Kidney epithelial cell (primary cell): Measurements from ENCODE around the gene NEK2. TPM values are rescaled to one million over a fixed set of nuclear protein-coding genes. Genes with fewer than 3 reads are reported as not detected.

Experiments used
- DNase-seq: peaks from one replicate; pipeline ENCODE4 v3.0.0-alpha.2; 2010; ENCODE audit warnings: low read depth
- H3K27me3 ChIP-seq: 2 replicates; pipeline ENCODE4 v1.6.0; 2011; ENCODE audit warnings: low read length; ENCODE audit not compliant: control insufficient read depth, insufficient read depth
- H3K36me3 ChIP-seq: 2 replicates; pipeline ENCODE4 v1.5.1; 2011; ENCODE audit warnings: low read length; ENCODE audit not compliant: control insufficient read depth, insufficient read depth
- H3K4me3 ChIP-seq: 2 replicates; pipeline ENCODE4 v1.5.1; 2011; ENCODE audit warnings: low read depth, mild to moderate bottlenecking, control low read depth, low read length
- CTCF ChIP-seq: IDR thresholded peaks from 2 replicates; pipeline ENCODE4 v1.5.1; 2011; ENCODE audit warnings: mild to moderate bottlenecking, moderate library complexity, low read length, control low read depth, inconsistent platforms; ENCODE audit not compliant: insufficient read depth, poor library complexity, severe bottlenecking
- total RNA-seq: library from RNA; depleted of rRNA; stranded (reverse); fragments of >200 nt; gene quantifications from 2 replicates; pipeline ENCODE4 v1.2.3, GENCODE V29; 2015

The NEK2 gene
- total RNA-seq, 1 donor from 2014 or later = 4.3 TPM

- H3K27me3 ChIP-seq = no peaks in the 10 kb centered on the region
- H3K4me3 ChIP-seq = no peak overlapping the region
- no peak for TF ChIP-seq CTCF
- H3K36me3 ChIP-seq = no peaks in the 10 kb centered on the region
- DNase-seq = no peak
Measured at GRCh38 chr1:211705467-211706091, 30.2 kb upstream of the NEK2 start.

GRCh38 chr1:211704543-211704942 lies 29.1 kb upstream of the NEK2 start:
- H3K27me3 ChIP-seq = no peaks in the 10 kb centered on the region
- no peak overlapping the region for H3K4me3 ChIP-seq
- no peak for DNase-seq
- TF ChIP-seq CTCF = no peak
- H3K36me3 ChIP-seq = no peaks in the 10 kb centered on the region

- Histone ChIP-seq H3K4me3 (no peak overlapping the region), H3K27me3 (no peaks in the 10 kb centered on the region), H3K36me3 (no peaks in the 10 kb centered on the region)
- no peak for TF ChIP-seq CTCF
- no peak for DNase-seq
Measured at GRCh38 chr1:211703812-211704537, 28.6 kb upstream of the NEK2 start.

GRCh38 chr1:211701733-211702132 lies 26.3 kb upstream of the NEK2 start:
- DNase-seq = no peak
- Histone ChIP-seq H3K27me3 (no peaks in the 10 kb centered on the region), H3K4me3 (no peak overlapping the region), H3K36me3 (no peaks in the 10 kb centered on the region)
- no peak for TF ChIP-seq CTCF

GRCh38 chr1:211699059-211699458 lies 23.6 kb upstream of the NEK2 start:
- H3K4me3 ChIP-seq = no peak overlapping the region
- no peak for TF ChIP-seq CTCF
- no peaks in the 10 kb centered on the region for H3K36me3 ChIP-seq
- no peak for DNase-seq
- no peaks in the 10 kb centered on the region for H3K27me3 ChIP-seq
